Measurements from ENCODE around the gene NCOR1.
"Not testable (repeated sequence)": the region's sequence is repeated elsewhere in the genome, so short reads cannot be mapped to it uniquely, and the experiment has no call there.

Gene NCOR1

GRCh38 chr17:16212793-16213192 is 2.5 kb downstream of the NCOR1 start:
- Histone ChIP-seq H3K4me2 (ENCODE audit: low read depth, low read length, poor library complexity, severe bottlenecking) (peak overlapping the region; percentile 6), H4K20me1 (ENCODE audit: low read depth, low read length) (peaks cover 5% of the 10 kb centered on the region; the same call in 1 of the 2 replicates), H3K9me3 (ENCODE audit: insufficient read depth, low read length) (no peaks in the 10 kb centered on the region), H3K27ac (ENCODE audit: low read depth, low read length) (no peak overlapping the region), H3K4me3 (ENCODE audit: insufficient read depth, low read length, poor library complexity, severe bottlenecking) (no peak overlapping the region), H2AFZ (ENCODE audit: low read depth, low read length, severe bottlenecking) (no peak overlapping the region), H3K27me3 (ENCODE audit: low read length) (no peaks in the 10 kb centered on the region), H3F3A (ENCODE audit: insufficient read depth) (peaks cover 23% of the 10 kb centered on the region; the same call in 1 of the 2 replicates), H3K79me2 (ENCODE audit: insufficient read depth, low read length) (peaks cover 91% of the 10 kb centered on the region), H3K36me3 (ENCODE audit: low read length) (no peaks in the 10 kb centered on the region), H3K9ac (ENCODE audit: low read length) (no peak overlapping the region), H3K9me2 (replicated peaks; ENCODE audit: insufficient read depth, low read length) (no peaks in the 10 kb centered on the region)
- TF ChIP-seq EZH2phosphoT487 (conservative IDR thresholded peaks at IDR 0.05; ENCODE audit: low read length), result no peak
- TF ChIP-seq CTCF (IDR thresholded peaks at IDR 0.05; ENCODE audit: insufficient read depth, low read length, poor library complexity, severe bottlenecking), result no peak

GRCh38 chr17:16211590-16211989 is 3.7 kb downstream of the NCOR1 start:
- H3K27me3 ChIP-seq (ENCODE audit: low read length), result no peaks in the 10 kb centered on the region
- no peak overlapping the region for H3K9ac ChIP-seq (ENCODE audit: low read length)
- H3K4me2 ChIP-seq (ENCODE audit: low read depth, low read length, poor library complexity, severe bottlenecking), result no peak overlapping the region
- H3K9me3 ChIP-seq (ENCODE audit: insufficient read depth, low read length), result no peaks in the 10 kb centered on the region
- no peak overlapping the region for H3K27ac ChIP-seq (ENCODE audit: low read depth, low read length)
- TF ChIP-seq EZH2phosphoT487 (conservative IDR thresholded peaks at IDR 0.05; ENCODE audit: low read length) (no peak), CTCF (IDR thresholded peaks at IDR 0.05; ENCODE audit: insufficient read depth, low read length, poor library complexity, severe bottlenecking) (no peak)
- no peaks in the 10 kb centered on the region for H3K9me2 ChIP-seq (replicated peaks; ENCODE audit: insufficient read depth, low read length)
- no peaks in the 10 kb centered on the region for H3K36me3 ChIP-seq (ENCODE audit: low read length)
- peaks cover 5% of the 10 kb centered on the region; the same call in 1 of the 2 replicates for H4K20me1 ChIP-seq (ENCODE audit: low read depth, low read length)
- H2AFZ ChIP-seq (ENCODE audit: low read depth, low read length, severe bottlenecking), result no peak overlapping the region
- peaks cover 17% of the 10 kb centered on the region; the same call in 1 of the 2 replicates for H3F3A ChIP-seq (ENCODE audit: insufficient read depth)
- no peak overlapping the region for H3K4me3 ChIP-seq (ENCODE audit: insufficient read depth, low read length, poor library complexity, severe bottlenecking)
- H3K79me2 ChIP-seq (ENCODE audit: insufficient read depth, low read length), result peaks cover 91% of the 10 kb centered on the region

- H2AFZ ChIP-seq (ENCODE audit: low read depth, low read length, severe bottlenecking); H3K4me3 ChIP-seq (ENCODE audit: insufficient read depth, low read length, poor library complexity, severe bottlenecking); H4K20me1 ChIP-seq (ENCODE audit: low read depth, low read length); H3K27ac ChIP-seq (ENCODE audit: low read depth, low read length); H3F3A ChIP-seq (ENCODE audit: insufficient read depth); H3K9ac ChIP-seq (ENCODE audit: low read length); H3K4me2 ChIP-seq (ENCODE audit: low read depth, low read length, poor library complexity, severe bottlenecking); H3K36me3 ChIP-seq (ENCODE audit: low read length); H3K27me3 ChIP-seq (ENCODE audit: low read length); H3K9me2 ChIP-seq (replicated peaks; ENCODE audit: insufficient read depth, low read length); H3K9me3 ChIP-seq (ENCODE audit: insufficient read depth, low read length): not testable (repeated sequence)
- peaks cover 92% of the 10 kb centered on the region for H3K79me2 ChIP-seq (ENCODE audit: insufficient read depth, low read length)
Measured at GRCh38 chr17:16204763-16205162, 10.6 kb downstream of the NCOR1 start.

- H2AFZ ChIP-seq (ENCODE audit: low read depth, low read length, severe bottlenecking); H3K9me3 ChIP-seq (ENCODE audit: insufficient read depth, low read length); H3K4me3 ChIP-seq (ENCODE audit: insufficient read depth, low read length, poor library complexity, severe bottlenecking); H3F3A ChIP-seq (ENCODE audit: insufficient read depth); H3K27ac ChIP-seq (ENCODE audit: low read depth, low read length); H3K4me2 ChIP-seq (ENCODE audit: low read depth, low read length, poor library complexity, severe bottlenecking); H3K9me2 ChIP-seq (replicated peaks; ENCODE audit: insufficient read depth, low read length); H3K36me3 ChIP-seq (ENCODE audit: low read length); H4K20me1 ChIP-seq (ENCODE audit: low read depth, low read length); H3K27me3 ChIP-seq (ENCODE audit: low read length); H3K9ac ChIP-seq (ENCODE audit: low read length): not testable (repeated sequence)
- peaks cover 90% of the 10 kb centered on the region for H3K79me2 ChIP-seq (ENCODE audit: insufficient read depth, low read length)
Measured at GRCh38 chr17:16202554-16203500, 12.5 kb downstream of the NCOR1 start.

GRCh38 chr17:16201693-16202131 is 13.6 kb downstream of the NCOR1 start:
- not testable (repeated sequence) for H3F3A ChIP-seq (ENCODE audit: insufficient read depth); H3K27me3 ChIP-seq (ENCODE audit: low read length); H3K9me2 ChIP-seq (replicated peaks; ENCODE audit: insufficient read depth, low read length); H3K9ac ChIP-seq (ENCODE audit: low read length); H4K20me1 ChIP-seq (ENCODE audit: low read depth, low read length); H3K9me3 ChIP-seq (ENCODE audit: insufficient read depth, low read length); H3K36me3 ChIP-seq (ENCODE audit: low read length); H3K4me2 ChIP-seq (ENCODE audit: low read depth, low read length, poor library complexity, severe bottlenecking); H3K4me3 ChIP-seq (ENCODE audit: insufficient read depth, low read length, poor library complexity, severe bottlenecking); H3K27ac ChIP-seq (ENCODE audit: low read depth, low read length); H2AFZ ChIP-seq (ENCODE audit: low read depth, low read length, severe bottlenecking)
- peaks cover 86% of the 10 kb centered on the region for H3K79me2 ChIP-seq (ENCODE audit: insufficient read depth, low read length)
